ENCODE data around the gene UXS1.
A peak's percentile ranks its signal among the peaks of the same experiment; 100 is the strongest.

UXS1 gene

DNA sequence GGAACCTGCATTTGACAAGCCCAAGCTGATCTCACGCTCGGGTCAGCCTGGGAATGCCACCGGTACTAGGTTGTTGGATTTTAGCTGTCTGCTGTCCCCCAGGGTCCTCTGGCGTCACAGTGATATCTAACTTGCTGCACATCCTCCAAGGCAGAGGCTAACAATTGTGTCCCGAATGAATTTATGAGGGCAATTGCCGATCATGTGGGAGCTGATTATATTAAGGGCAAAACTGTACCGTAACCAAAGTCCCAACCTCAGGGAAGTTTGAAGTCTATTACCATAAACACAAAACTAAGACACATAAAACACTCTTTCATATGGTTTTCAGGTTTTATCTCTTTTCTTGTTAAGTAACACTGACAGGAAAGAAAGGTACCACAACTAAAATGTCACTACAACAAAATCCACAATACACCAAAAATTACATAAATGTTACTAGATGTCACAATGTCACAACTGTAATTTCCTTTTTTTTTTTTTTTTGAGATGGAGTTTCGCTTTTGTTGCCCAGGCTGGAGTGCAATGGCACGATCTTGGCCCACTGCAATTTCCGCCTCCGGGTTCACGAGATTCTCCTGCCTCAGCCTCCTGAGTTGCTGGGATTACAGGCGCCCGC is 6.7 kb downstream of the UXS1 start:
- DNase-seq = no peak

DNA sequence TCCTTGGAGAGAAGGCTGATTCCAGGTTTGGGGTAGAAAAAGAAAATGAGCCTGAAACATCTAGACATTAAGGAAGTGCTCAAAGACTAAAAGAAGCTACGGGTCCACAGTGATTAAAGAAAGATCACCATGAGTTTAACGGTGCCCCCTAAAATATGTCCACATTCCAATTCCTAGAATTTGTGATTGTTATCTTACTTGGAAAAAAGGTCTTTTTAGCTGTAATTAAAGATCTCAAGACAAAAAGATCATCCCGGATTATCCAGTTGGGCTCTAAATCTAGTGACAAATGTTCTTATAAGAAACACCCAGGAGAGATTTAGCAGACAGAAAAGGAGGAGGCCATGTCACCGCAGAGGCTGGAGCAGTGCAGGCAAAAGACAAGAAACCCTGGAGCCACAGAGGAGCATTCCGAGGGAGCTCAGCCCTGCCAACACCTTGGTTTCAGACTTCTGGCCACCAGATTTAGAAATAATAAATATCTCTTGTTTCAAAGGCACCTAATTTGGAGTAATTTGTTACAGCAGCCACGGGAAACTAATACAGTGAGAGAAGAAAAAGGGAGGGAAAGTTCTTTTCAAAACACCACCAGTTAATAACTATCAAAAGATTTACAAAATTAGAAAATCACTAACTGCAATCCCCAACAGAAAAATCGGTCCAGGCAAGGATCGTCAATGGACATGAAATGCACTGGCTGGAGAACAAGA is 8.5 kb downstream of the UXS1 start:
- no peak for DNase-seq

- DNase-seq = no peak
Observed at GRCh38 chr2:106184857-106185256, 9.2 kb downstream of the UXS1 start.

- no peak for DNase-seq
Observed at GRCh38 chr2:106184394-106184793, 9.7 kb downstream of the UXS1 start.

- DNase-seq = no peak
Observed at GRCh38 chr2:106183101-106183696, 10.9 kb downstream of the UXS1 start.

DNA sequence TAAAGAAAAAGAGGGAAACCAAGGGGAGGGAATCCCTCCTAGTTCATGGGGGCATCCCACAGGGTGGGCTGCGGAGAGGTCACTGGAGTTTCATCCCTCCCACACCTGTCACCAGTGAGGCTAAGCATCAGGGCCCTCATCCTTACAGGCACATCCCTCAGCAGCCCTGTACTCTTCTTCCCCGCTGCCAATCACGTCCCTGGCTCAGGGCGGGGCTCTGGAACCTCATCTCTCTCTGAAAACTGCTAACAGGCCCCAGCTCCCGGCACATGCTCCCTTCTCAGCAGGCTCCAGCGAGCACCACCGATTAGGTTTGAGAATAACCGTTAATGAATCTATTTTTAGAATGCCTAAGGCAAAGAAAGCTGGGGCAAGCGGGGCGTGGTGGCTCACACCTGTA is 13.0 kb downstream of the UXS1 start:
- no peak for DNase-seq

DNA sequence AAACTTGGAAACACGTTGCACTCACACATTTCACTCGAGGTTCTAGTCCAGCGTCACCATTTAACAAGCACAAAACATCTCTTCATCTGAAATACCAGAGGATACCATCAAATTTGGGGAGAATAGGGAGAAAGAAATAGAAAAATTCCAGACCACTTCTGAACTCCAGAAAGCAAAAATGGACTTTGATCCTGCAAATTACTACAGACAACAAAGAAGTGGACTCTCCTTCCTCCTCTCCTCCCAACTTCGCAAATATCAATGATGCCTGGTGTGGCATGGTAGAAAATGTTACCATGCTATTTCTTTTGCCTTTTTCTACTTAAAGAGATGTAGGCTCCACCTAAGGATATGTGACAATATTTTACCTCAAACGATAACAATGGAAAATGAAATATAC is 13.5 kb downstream of the UXS1 start:
- DNase-seq = no peak

DNA sequence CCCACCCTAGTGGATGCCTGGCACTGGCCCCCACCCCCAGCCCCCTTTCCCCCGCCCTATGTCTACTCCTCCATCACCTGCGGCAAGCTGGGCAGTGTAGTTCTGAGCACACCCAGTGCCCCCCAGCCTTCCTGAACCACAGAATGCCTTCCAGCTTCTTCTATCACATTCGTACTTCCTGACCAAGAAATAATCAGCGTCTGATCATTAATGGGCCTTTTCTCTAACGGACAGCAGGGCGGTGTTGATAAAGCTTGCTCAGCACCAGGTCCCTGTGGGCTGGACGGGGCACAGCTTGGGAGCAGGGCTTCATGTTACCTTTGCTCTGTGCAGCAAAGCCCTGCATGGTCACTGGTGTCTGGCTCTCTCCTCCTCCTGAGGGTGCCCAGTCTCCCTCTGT is 15.4 kb downstream of the UXS1 start:
- no peak for DNase-seq

DNA sequence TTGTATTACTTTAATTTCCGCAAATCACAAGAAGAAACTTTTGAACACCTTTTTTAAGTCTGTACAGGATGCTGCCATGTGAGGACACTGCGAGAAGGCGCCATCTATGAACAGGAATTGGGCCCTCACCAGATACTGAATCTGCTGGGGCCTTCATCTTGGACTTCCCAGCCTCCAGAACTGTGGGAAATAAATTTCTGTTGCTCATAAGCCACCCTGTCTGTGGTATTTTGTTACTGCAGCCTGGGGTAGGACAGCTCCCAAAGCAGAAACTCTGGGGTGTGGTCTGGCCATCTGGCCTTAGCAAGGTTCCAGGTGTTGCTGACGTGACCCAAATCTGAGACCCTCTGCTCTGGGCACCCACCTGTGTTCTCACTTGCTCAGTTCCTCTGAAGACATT is 16.5 kb downstream of the UXS1 start:
- DNase-seq = no peak

GRCh38 chr2:106176446-106177099 is 17.5 kb downstream of the UXS1 start:
- DNase-seq = no peak

- no peak for DNase-seq
Observed at GRCh38 chr2:106175086-106175850, 18.8 kb downstream of the UXS1 start.

- no peak for DNase-seq
Observed at GRCh38 chr2:106174056-106174455, 20.0 kb downstream of the UXS1 start.

- no peak for DNase-seq
Observed at GRCh38 chr2:106172649-106173048, 21.5 kb downstream of the UXS1 start.

GRCh38 chr2:106168657-106169056 is 25.4 kb downstream of the UXS1 start:
- DNase-seq = no peak

- DNase-seq = no peak
Observed at GRCh38 chr2:106167067-106167466, 27.0 kb downstream of the UXS1 start.

DNA sequence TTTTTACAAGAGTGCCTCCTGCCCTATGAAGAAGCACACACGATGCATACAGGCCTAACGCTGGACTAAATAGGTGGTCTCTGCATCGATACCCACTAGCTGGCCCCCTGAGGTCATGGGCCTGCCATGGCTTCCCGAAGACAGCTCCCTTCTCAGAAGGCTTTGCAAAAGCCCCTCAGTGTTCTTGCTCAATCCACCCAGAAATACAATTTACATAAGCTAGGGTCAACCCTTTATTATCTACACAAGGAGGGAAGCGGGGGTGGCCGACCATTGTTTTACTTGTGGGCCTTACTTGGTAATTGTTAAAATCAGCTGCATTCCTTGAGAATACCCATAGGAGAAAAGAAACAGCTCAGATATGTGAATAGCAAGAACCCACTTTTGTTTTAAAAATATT is 28.5 kb downstream of the UXS1 start:
- no peak for DNase-seq

DNA sequence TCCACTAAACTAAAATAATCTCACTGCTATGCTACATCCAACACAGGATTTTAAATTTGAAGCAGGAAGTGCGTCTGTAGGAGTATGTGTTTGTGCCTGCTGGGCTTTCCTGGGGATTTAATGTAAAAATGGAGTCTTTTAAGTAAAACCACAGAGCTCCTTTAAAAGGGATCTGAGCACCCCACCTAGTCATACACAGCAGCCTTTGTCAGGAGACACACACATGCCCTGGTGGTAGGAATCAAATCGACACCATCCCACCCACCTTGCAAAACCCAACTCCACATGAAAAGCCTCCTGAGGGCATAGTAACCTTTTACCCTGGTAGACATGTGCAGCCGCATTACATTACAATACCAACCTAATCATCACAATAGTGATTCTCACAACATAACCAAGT is 29.1 kb downstream of the UXS1 start:
- DNase-seq = peak; percentile 27

- DNase-seq = no peak
Observed at GRCh38 chr2:106163948-106164545, 30.1 kb downstream of the UXS1 start.

- no peak for DNase-seq
Observed at GRCh38 chr2:106161938-106162820, 31.9 kb downstream of the UXS1 start.

DNA sequence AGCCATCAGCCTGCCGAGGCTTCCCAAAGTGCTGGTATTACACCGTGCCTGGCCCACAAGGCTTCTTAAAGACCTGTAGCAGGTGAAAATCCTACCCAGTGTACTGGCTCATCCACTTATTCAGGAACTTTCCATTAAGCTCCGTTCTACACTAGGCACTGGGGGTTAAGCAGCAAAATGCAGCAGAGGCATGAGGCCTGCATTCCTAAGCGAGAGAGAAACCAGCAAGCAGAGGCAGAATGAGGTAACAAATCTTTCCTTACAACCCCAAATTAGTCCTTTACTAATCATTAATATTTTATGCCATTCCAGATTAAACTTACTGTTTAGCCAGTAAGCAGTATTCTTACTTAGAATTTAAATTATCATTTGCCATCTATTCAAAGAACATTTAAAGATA is 32.8 kb downstream of the UXS1 start:
- no peak for DNase-seq

DNA sequence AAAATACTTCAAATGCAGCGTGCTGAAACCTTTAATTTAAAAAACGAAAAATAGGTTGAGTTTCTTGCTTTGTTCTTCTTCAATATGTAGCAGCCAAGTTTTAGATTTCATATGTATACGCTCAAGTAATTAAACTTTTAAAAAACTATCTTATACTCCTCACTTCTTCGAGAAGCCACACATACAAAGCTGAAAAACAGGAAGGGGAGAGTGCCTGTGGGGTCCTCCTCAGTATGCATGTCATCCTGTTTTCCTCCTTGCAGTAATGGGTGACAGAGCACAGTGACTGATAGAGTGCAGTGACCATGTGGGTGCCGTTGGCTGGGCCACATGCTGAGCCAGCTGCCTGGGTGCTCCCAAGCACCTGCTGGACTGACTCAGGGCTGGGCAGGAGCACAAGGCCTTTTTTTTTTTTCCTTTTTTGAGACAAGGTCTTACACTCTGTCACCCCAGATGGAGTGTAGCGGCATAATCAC is 33.3 kb downstream of the UXS1 start:
- DNase-seq = peak; percentile 44

Measured in activated CD8-positive, alpha-beta memory T cell treated with anti-CD3 and anti-CD28 coated beads, Interleukin-2, amount 50 U/mL, for 4 hours (primary cell).